Measurements from ENCODE around the gene ZSCAN5A. TPM values are rescaled to one million over a fixed set of nuclear protein-coding genes. Genes with fewer than 3 reads are reported as not detected.
"Not testable (repeated sequence)": the region's sequence is repeated elsewhere in the genome, so short reads cannot be mapped to it uniquely, and the experiment has no call there.

The ZSCAN5A gene
- total RNA-seq, 6 donors from 2014 or later = 6.2 to 18.6 (median 11.3) TPM

- WGBS, 2 donors = 77 to 80% methylated on average over 6 of the region's 6 CpGs
- DNase-seq = no peak
- Histone ChIP-seq H3K27me3 (no peaks in the 10 kb centered on the region), H3K27ac (no peak overlapping the region), H3K36me3 (peaks cover 0 to 3% (median 0%) of the 10 kb centered on the region in 4 donors), H3K4me1 (no peaks in the 10 kb centered on the region), H3K9me3 (no peaks in the 10 kb centered on the region), H3K4me3 (no peak overlapping the region)
- no peak for TF ChIP-seq CTCF (IDR thresholded peaks at IDR 0.05)
- no peak for ATAC-seq (ENCODE audit: low FRiP score in 2 of 2)
Observed at GRCh38 chr19:56222901-56223300, 91.7 kb downstream of the ZSCAN5A start.

GRCh38 chr19:56221851-56222250 lies 92.8 kb downstream of the ZSCAN5A start:
- 92 to 94% methylated on average over 14 of the region's 14 CpGs for WGBS, 2 donors
- Histone ChIP-seq H3K27ac (no peak overlapping the region), H3K27me3 (peaks cover 0 to 6% (median 2%) of the 10 kb centered on the region in 4 donors), H3K4me1 (peaks cover 7 to 10% (median 9%) of the 10 kb centered on the region in 4 donors), H3K9me3 (no peaks in the 10 kb centered on the region), H3K36me3 (peaks cover 0 to 3% (median 0%) of the 10 kb centered on the region in 4 donors), H3K4me3 (no peak overlapping the region)
- TF ChIP-seq EP300 (IDR thresholded peaks at IDR 0.05) (no peak), POLR2A (IDR thresholded peaks at IDR 0.05) (no peak), POLR2AphosphoS5 (IDR thresholded peaks at IDR 0.05) (no peak)
- DNase-seq = no peak
- no peak for ATAC-seq (ENCODE audit: low FRiP score in 2 of 2)

- WGBS, 2 donors = 55 to 65% methylated on average over 9 of the region's 9 CpGs
- not testable (repeated sequence) for H3K27ac ChIP-seq; H3K4me3 ChIP-seq; H3K9me3 ChIP-seq; DNase-seq; H3K27me3 ChIP-seq; H3K36me3 ChIP-seq; ATAC-seq (ENCODE audit: low FRiP score in 2 of 2)
- peak in 2 of 6 experiments; percentile 12 to 21 for TF ChIP-seq CTCF (IDR thresholded peaks at IDR 0.05)
- H3K4me1 ChIP-seq = peaks cover 7 to 10% (median 9%) of the 10 kb centered on the region in 4 donors
Observed at GRCh38 chr19:56221442-56221841, 93.2 kb downstream of the ZSCAN5A start.

GRCh38 chr19:56218961-56219360 lies 95.7 kb downstream of the ZSCAN5A start:
- TF ChIP-seq POLR2AphosphoS5 (IDR thresholded peaks at IDR 0.05) = no peak
- no peak for TF ChIP-seq POLR2A (IDR thresholded peaks at IDR 0.05)
- no peak for TF ChIP-seq CTCF (IDR thresholded peaks at IDR 0.05)
- Histone ChIP-seq H3K27ac (no peak overlapping the region), H3K4me1 (peaks cover 7 to 10% (median 9%) of the 10 kb centered on the region in 4 donors), H3K9me3 (no peaks in the 10 kb centered on the region), H3K27me3 (peaks cover 0 to 8% (median 2%) of the 10 kb centered on the region in 4 donors), H3K36me3 (peaks cover 0 to 3% (median 0%) of the 10 kb centered on the region in 4 donors), H3K4me3 (no peak overlapping the region)
- ATAC-seq (ENCODE audit: low FRiP score in 2 of 2) (no peak), DNase-seq (no peak)
- 83 to 88% methylated on average over 9 to 10 of the region's 10 CpGs for WGBS, 2 donors

GRCh38 chr19:56217039-56217949 lies 97.3 kb downstream of the ZSCAN5A start:
- ATAC-seq (ENCODE audit: low FRiP score in 2 of 2) = peak in 1 of 2 donors; percentile 56
- H3K4me3 ChIP-seq = peak overlapping the region; percentile 7 to 49 (median 38)

More at GRCh38 chr19:56217039-56217949, 97.3 kb downstream of the ZSCAN5A start:
- Histone ChIP-seq H3K4me1 (peaks cover 7 to 10% (median 9%) of the 10 kb centered on the region in 4 donors), H3K9me3 (no peaks in the 10 kb centered on the region), H3K36me3 (peaks cover 0 to 3% (median 0%) of the 10 kb centered on the region in 4 donors), H3K27me3 (peaks cover 0 to 8% (median 2%) of the 10 kb centered on the region in 4 donors), H3K27ac (no peak overlapping the region)
- TF ChIP-seq POLR2AphosphoS5 (IDR thresholded peaks at IDR 0.05) (no peak), EP300 (IDR thresholded peaks at IDR 0.05) (no peak), CTCF (IDR thresholded peaks at IDR 0.05) (no peak), POLR2A (IDR thresholded peaks at IDR 0.05) (no peak)
- peak in 1 of 2 donors; percentile 84 for DNase-seq
- 12 to 15% methylated on average over 21 to 36 of the region's 79 CpGs for WGBS, 2 donors
